Measurements from ENCODE around the gene RYR2.
"Not testable (repeated sequence)": the region's sequence is repeated elsewhere in the genome, so short reads cannot be mapped to it uniquely, and the experiment has no call there.

GRCh38 chr1:237820634-237821033 is 778.6 kb downstream of the RYR2 start:
- TF ChIP-seq POU6F1 (CRISPR knock-in tag; IDR thresholded peaks at IDR 0.05; ENCODE audit: borderline replicate concordance, low read depth); ZFP3 (CRISPR knock-in tag; IDR thresholded peaks at IDR 0.05); ARNTL (CRISPR knock-in tag; IDR thresholded peaks at IDR 0.05; ENCODE audit: borderline replicate concordance, low read depth); ZNF565 (CRISPR knock-in tag; conservative IDR thresholded peaks at IDR 0.05; ENCODE audit: low read depth); TCF4 (CRISPR knock-in tag; IDR thresholded peaks at IDR 0.05; ENCODE audit: borderline replicate concordance); ZC3H10 (CRISPR knock-in tag; IDR thresholded peaks at IDR 0.05): not testable (repeated sequence)
